Measurements from ENCODE around the gene PRKG1. TPM values are rescaled to one million over a fixed set of nuclear protein-coding genes. Genes with fewer than 3 reads are reported as not detected.

The PRKG1 gene
- total RNA-seq, 1 experiment from 2014 or later = 16.5 TPM

DNA sequence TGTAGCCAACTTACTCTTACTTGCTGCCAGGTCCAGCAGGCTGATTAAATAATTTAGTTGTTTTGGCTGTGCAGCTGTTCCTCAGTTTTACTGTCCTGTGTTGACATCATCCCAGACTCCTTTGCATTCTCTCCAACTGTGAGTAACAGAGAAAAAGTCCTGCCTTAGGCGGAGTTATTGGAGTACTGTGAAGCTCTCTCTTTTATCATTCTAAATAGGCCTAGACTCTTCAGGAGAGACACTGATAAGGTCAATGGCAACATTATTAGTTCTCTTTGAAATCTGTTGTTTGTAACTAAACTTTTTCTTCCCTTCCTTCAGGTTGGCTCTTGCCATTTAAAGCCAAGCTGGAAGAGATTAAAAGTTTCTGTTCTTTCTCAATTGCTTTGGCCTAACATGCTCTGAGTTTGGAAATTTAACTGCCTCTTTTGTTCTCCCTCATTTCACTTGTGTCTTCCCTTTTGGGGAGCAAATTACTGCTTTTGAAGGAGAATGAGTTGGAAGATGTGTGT is 840.8 kb downstream of the PRKG1 start:
- H3K27me3 Mint-ChIP-seq (ENCODE audit: low read depth) = peaks cover 47% of the 10 kb centered on the region
- DNase-seq (ENCODE audit: low spot score) (no peak), ATAC-seq (peak; percentile 71)
- peak overlapping the region; percentile 17 for H3K4me3 Mint-ChIP-seq
- H3K27ac Mint-ChIP-seq = peak overlapping the region; percentile 93
- H3K4me1 Mint-ChIP-seq = peaks cover 74% of the 10 kb centered on the region
- CTCF ChIA-PET = no interaction called here
- H3K36me3 Mint-ChIP-seq = no peaks in the 10 kb centered on the region
- TF ChIP-seq TCF7 (CRISPR knock-in tag; IDR thresholded peaks at IDR 0.05; ENCODE audit: low read depth) = no peak
- TF ChIP-seq, protein P1, sequence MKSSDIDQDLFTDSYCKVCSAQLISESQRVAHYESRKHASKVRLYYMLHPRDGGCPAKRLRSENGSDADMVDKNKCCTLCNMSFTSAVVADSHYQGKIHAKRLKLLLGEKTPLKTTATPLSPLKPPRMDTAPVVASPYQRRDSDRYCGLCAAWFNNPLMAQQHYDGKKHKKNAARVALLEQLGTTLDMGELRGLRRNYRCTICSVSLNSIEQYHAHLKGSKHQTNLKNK (CRISPR knock-in tag; IDR thresholded peaks at IDR 0.05) = peak; percentile 59; the same call in 1 of the 2 replicates
- TF ChIP-seq ZNF532 (CRISPR knock-in tag; IDR thresholded peaks at IDR 0.05; ENCODE audit: borderline replicate concordance) = no peak
- no peak for TF ChIP-seq SMAD3 (CRISPR knock-in tag; IDR thresholded peaks at IDR 0.05; ENCODE audit: borderline replicate concordance)
- TF ChIP-seq JAZF1 (CRISPR knock-in tag; IDR thresholded peaks at IDR 0.05) = 0 out of 2 replicates have a peak, but pooled peaks have one; percentile 63
- peaks cover 3% of the 10 kb centered on the region for H3K9me3 Mint-ChIP-seq
- POLR2A ChIA-PET = no interaction called here

DNA sequence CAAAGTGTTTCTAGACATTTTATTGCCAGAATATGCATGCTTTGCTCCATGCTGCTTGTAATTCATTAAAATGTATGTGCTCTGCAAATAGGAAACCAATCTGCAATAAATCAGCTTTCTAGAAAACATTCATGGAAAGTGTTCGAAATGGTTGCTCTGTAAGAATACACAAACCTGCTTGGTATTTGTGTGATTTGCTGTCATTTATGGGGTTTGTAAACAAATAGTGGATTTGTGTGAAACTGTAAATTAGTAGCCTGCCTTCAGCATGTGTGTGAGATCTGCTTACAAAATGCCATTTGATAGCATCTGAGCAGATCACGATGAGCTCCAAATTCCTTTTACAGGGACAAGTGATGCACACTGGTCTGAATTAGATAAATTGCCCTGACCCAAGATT is 844.2 kb downstream of the PRKG1 start:
- H3K4me3 Mint-ChIP-seq = no peak overlapping the region
- no peak overlapping the region for H3K27ac Mint-ChIP-seq
- DNase-seq (ENCODE audit: low spot score) (no peak), ATAC-seq (no peak)
- TF ChIP-seq ATF2 (CRISPR knock-in tag; IDR thresholded peaks at IDR 0.05; ENCODE audit: borderline replicate concordance, low read depth) (no peak), ZNF671 (CRISPR knock-in tag; IDR thresholded peaks at IDR 0.05) (no peak), NR1H2 (CRISPR knock-in tag; IDR thresholded peaks at IDR 0.05) (no peak), ATF3 (CRISPR knock-in tag; conservative IDR thresholded peaks at IDR 0.05) (no peak), ZNF416 (CRISPR knock-in tag; IDR thresholded peaks at IDR 0.05) (no peak), ETV6 (CRISPR knock-in tag; IDR thresholded peaks at IDR 0.05) (no peak)
- ChIA-PET CTCF (interaction anchor here (1.0 kb wide), 1 partner anchor 85 kb away, joined by 3 read pairs; no protein-coding TSS in a partner anchor), POLR2A (no interaction called here)
- no peaks in the 10 kb centered on the region for H3K36me3 Mint-ChIP-seq
- H3K4me1 Mint-ChIP-seq = peaks cover 47% of the 10 kb centered on the region
- peaks cover 3% of the 10 kb centered on the region for H3K9me3 Mint-ChIP-seq
- peaks cover 17% of the 10 kb centered on the region for H3K27me3 Mint-ChIP-seq (ENCODE audit: low read depth)

DNA sequence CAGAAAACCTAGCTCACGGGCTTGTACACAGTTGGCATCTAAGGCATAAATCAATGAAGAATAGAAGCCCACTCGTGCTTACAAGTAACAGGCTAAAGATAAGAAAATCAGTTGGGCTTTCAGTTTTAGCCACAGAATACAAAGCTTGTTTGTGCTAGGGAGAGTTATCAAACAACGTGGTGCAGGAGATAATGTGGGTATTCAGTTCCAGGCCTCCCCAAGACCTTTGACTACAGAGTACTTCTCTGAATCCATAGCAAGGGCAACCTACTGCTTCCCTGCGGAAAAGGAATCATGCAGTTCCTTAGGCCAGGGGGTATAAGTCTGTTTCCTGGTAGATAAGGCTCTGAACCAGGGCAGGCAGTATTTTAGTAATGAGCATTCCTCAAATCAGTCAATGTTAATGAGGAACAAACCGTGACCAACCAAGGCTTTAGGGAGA is 844.6 kb downstream of the PRKG1 start:
- Mint-ChIP-seq H3K27ac (no peak overlapping the region), H3K4me3 (no peak overlapping the region), H3K27me3 (ENCODE audit: low read depth) (peaks cover 12% of the 10 kb centered on the region), H3K36me3 (no peaks in the 10 kb centered on the region), H3K4me1 (peaks cover 44% of the 10 kb centered on the region), H3K9me3 (peaks cover 3% of the 10 kb centered on the region)
- ChIA-PET POLR2A (no interaction called here), CTCF (interaction anchor here (1.0 kb wide), 1 partner anchor 85 kb away, joined by 3 read pairs; no protein-coding TSS in a partner anchor)
- ATAC-seq = peak; percentile 28
- DNase-seq (ENCODE audit: low spot score) = no peak
- TF ChIP-seq CREB1 (CRISPR knock-in tag; IDR thresholded peaks at IDR 0.05) (no peak), CBFB (CRISPR knock-in tag; IDR thresholded peaks at IDR 0.05; ENCODE audit: low read depth) (no peak), OVOL2 (CRISPR knock-in tag; IDR thresholded peaks at IDR 0.05; ENCODE audit: borderline replicate concordance) (no peak), MXD4 (CRISPR knock-in tag; IDR thresholded peaks at IDR 0.05; ENCODE audit: borderline replicate concordance) (no peak), ZNF671 (CRISPR knock-in tag; IDR thresholded peaks at IDR 0.05) (no peak), ZNF219 (CRISPR knock-in tag; IDR thresholded peaks at IDR 0.05; ENCODE audit: borderline replicate concordance) (no peak), MAX (CRISPR knock-in tag; IDR thresholded peaks at IDR 0.05) (no peak), RORB (CRISPR knock-in tag; IDR thresholded peaks at IDR 0.05) (no peak), FOXK1 (CRISPR knock-in tag; IDR thresholded peaks at IDR 0.05) (no peak), ZNF396 (CRISPR knock-in tag; IDR thresholded peaks at IDR 0.05; ENCODE audit: borderline replicate concordance) (no peak), ATF2 (CRISPR knock-in tag; IDR thresholded peaks at IDR 0.05; ENCODE audit: borderline replicate concordance, low read depth) (no peak), USF1 (CRISPR knock-in tag; IDR thresholded peaks at IDR 0.05) (no peak), MYBL2 (CRISPR knock-in tag; IDR thresholded peaks at IDR 0.05) (no peak)

Data from WTC11 (cell line).